A673 (cell line): ENCODE results near the gene GMEB1. TPM values are rescaled to one million over a fixed set of nuclear protein-coding genes. Genes with fewer than 3 reads are reported as not detected.
A peak's percentile ranks its signal among the peaks of the same experiment; 100 is the strongest.
"Not testable (repeated sequence)": the region's sequence is repeated elsewhere in the genome, so short reads cannot be mapped to it uniquely, and the experiment has no call there.

Experiments used
- BruUV-seq: library from RNA; stranded (reverse); fragments of 400-500 nt; replicated peaks from 2 replicates; lab custom pipeline; 2021; lab: Mats Ljungman, UMichigan
- CTCF ChIA-PET: fragments of 300-600 bp; sonication (Branson Sonifier 250); formaldehyde crosslinking; loops from one replicate; lab custom pipeline; 2022; ENCODE audit warnings: antibody characterized with exemption; lab: Charles Lee
- POLR2A ChIA-PET: fragments of 300-600 bp; sonication (Branson Sonifier 250); formaldehyde crosslinking; loops from one replicate; lab custom pipeline; 2022; ENCODE audit warnings: antibody characterized with exemption; ENCODE audit not compliant: low non-redundant PET; lab: Charles Lee
- DNase-seq: peaks from one replicate; pipeline ENCODE4 v3.0.0-alpha.2; 2015; ENCODE audit warnings: low spot score
- H3K27ac ChIP-seq: fragments of 200-600 bp; sonication (generic); 2 replicates; pipeline ENCODE4 v1.5.1; 2016; ENCODE audit warnings: mixed run types, low read depth, mild to moderate bottlenecking, mixed read lengths, antibody characterized with exemption, low read length; ENCODE audit not compliant: poor library complexity, severe bottlenecking
- H3K27me3 ChIP-seq: fragments of 200-600 bp; sonication (generic); replicated peaks from 2 replicates; pipeline ENCODE4 v1.6.1; 2017; ENCODE audit warnings: mixed run types, low read depth, mild to moderate bottlenecking, mixed read lengths, antibody characterized with exemption, low read length; ENCODE audit not compliant: insufficient read depth, poor library complexity
- H3K36me3 ChIP-seq: fragments of 200-600 bp; sonication (generic); 2 replicates; pipeline ENCODE4 v1.6.1; 2016; ENCODE audit warnings: mixed run types, mild to moderate bottlenecking, mixed read lengths, antibody characterized with exemption, low read length; ENCODE audit not compliant: insufficient read depth, poor library complexity, severe bottlenecking
- H3K4me1 ChIP-seq: fragments of 200-600 bp; sonication (generic); 2 replicates; pipeline ENCODE4 v1.6.1; 2017; ENCODE audit warnings: mixed run types, mild to moderate bottlenecking, mixed read lengths, antibody characterized with exemption, low read length; ENCODE audit not compliant: insufficient read depth, poor library complexity, severe bottlenecking
- H3K4me3 ChIP-seq: fragments of 200-600 bp; sonication (generic); 2 replicates; pipeline ENCODE4 v1.5.1; 2016; ENCODE audit warnings: low read depth, mixed run types, mild to moderate bottlenecking, mixed read lengths, low read length; ENCODE audit not compliant: poor library complexity, severe bottlenecking
- H3K9me3 ChIP-seq: fragments of 200-600 bp; sonication (generic); 2 replicates; pipeline ENCODE4 v1.6.1; 2016; ENCODE audit warnings: mixed run types, low read depth, mild to moderate bottlenecking, mixed read lengths, antibody characterized with exemption, low read length; ENCODE audit not compliant: poor library complexity, severe bottlenecking
- CTCF ChIP-seq: fragments of 300-800, 200-600 bp; sonication (generic); conservative IDR thresholded peaks from 2 replicates; pipeline ENCODE4 v1.5.1; 2017; ENCODE audit warnings: low read depth, mild to moderate bottlenecking, antibody characterized with exemption, low read length, moderate library complexity, mixed read lengths
- EZH2 ChIP-seq: fragments of 200-600 bp; sonication (generic); IDR thresholded peaks from 2 replicates; pipeline ENCODE4 v1.6.1; 2017; ENCODE audit warnings: borderline replicate concordance, low read depth, mild to moderate bottlenecking, mixed read lengths, antibody characterized with exemption, low read length; ENCODE audit not compliant: poor library complexity, severe bottlenecking
- intact Hi-C: fragments of 100-400 bp; cut with micrococcal nuclease; formaldehyde crosslinking; loops from one replicate; pipeline ENCODE4 v1.10.0; 2022; ENCODE audit not compliant: unreplicated experiment
- total RNA-seq: library from RNA; stranded (reverse); gene quantifications from 2 replicates; pipeline ENCODE4 v1.2.3, GENCODE V29; 2021

The GMEB1 gene
- total RNA-seq, 1 experiment from 2014 or later, result 23.0 TPM

GRCh38 chr1:28648474-28649198 is 19.9 kb upstream of the GMEB1 start, which contains the start of gene RNU11:
RNU11 (plus strand) TSS chr1:28648600.
- TSS peak; percentile 100 for BruUV-seq
- POLR2A ChIA-PET, result interaction anchor here (0.6 to 1.2 kb wide), 6 partner anchors 35 to 1212 kb away, joined by 3 to 16 read pairs (median 8); partner anchors contain the start of gene YTHDF2
- intact Hi-C loops, result loop anchor here (2.0 kb wide), 1 partner anchor 88 kb away; the partner anchor contains the start of gene YTHDF2

GRCh38 chr1:28653063-28653462 is 15.5 kb upstream of the GMEB1 start:
- H3K27me3 ChIP-seq, DNase-seq, H3K9me3 ChIP-seq, H3K27ac ChIP-seq, H3K4me1 ChIP-seq, H3K4me3 ChIP-seq, BruUV-seq, POLR2A ChIA-PET, CTCF ChIA-PET, H3K36me3 ChIP-seq: not testable (repeated sequence)
- intact Hi-C loops, result loop anchor here (5.0 kb wide), 1 partner anchor 224 kb away; no protein-coding TSS in a partner anchor

More at GRCh38 chr1:28648474-28649198, 19.9 kb upstream of the GMEB1 start, which contains the start of gene RNU11:
- CTCF ChIA-PET, result interaction anchor here (0.6 to 1.2 kb wide), 2 partner anchors 16 to 88 kb away, joined by 4 to 6 read pairs; partner anchors contain the start of gene YTHDF2
- TF ChIP-seq CTCF, result no peak; the same call in 1 of the 2 replicates
- no peak for TF ChIP-seq EZH2
- Histone ChIP-seq H3K4me1 (peaks cover 9% of the 10 kb centered on the region), H3K36me3 (no peaks in the 10 kb centered on the region), H3K4me3 (peak within 1 kb of the TSS; percentile 40), H3K27me3 (no peaks in the 10 kb centered on the region), H3K27ac (peak within 1 kb of the TSS; percentile 100), H3K9me3 (no peaks in the 10 kb centered on the region)
- peak; percentile 98 for DNase-seq

- H3K4me3 ChIP-seq, CTCF ChIA-PET, H3K4me1 ChIP-seq, H3K27me3 ChIP-seq, BruUV-seq, POLR2A ChIA-PET, H3K9me3 ChIP-seq, H3K27ac ChIP-seq, H3K36me3 ChIP-seq: not testable (repeated sequence)
- DNase-seq, result peak; percentile 24
- intact Hi-C loops, result loop anchor here (5.0 kb wide), 1 partner anchor 223 kb away; no protein-coding TSS in a partner anchor
- peak; percentile 34; the same call in 1 of the 2 replicates for TF ChIP-seq CTCF
Observed at GRCh38 chr1:28653870-28654269, 14.7 kb upstream of the GMEB1 start.

- intact Hi-C loops, H3K27ac ChIP-seq, CTCF ChIA-PET, POLR2A ChIA-PET, H3K27me3 ChIP-seq, H3K9me3 ChIP-seq, BruUV-seq, H3K4me3 ChIP-seq, H3K36me3 ChIP-seq, H3K4me1 ChIP-seq, DNase-seq: not testable (repeated sequence)
Observed at GRCh38 chr1:28655448-28656311, 12.9 kb upstream of the GMEB1 start.
